ENCODE results near the gene PDC. TPM values are rescaled to one million over a fixed set of nuclear protein-coding genes. Genes with fewer than 3 reads are reported as not detected.

Gene PDC
- total RNA-seq, 1 experiment from 2014 or later, result not detected

- no peak for ATAC-seq
- no peak overlapping the region for H3K4me3 ChIP-seq (ENCODE audit: low read depth in 2 of 2, low read length in 2 of 2)
- H3K36me3 ChIP-seq (ENCODE audit: control insufficient read depth, insufficient read depth, low read length), result peaks cover 12% of the 10 kb centered on the region
- no peaks in the 10 kb centered on the region for H3K27me3 ChIP-seq (ENCODE audit: control insufficient read depth, insufficient read depth, low read length)
- no TSS peak for BruUV-seq (replicated peaks)
- no peak overlapping the region for H3K27ac ChIP-seq (ENCODE audit: low read length)
- no peaks in the 10 kb centered on the region for H3K4me1 ChIP-seq (ENCODE audit: control insufficient read depth, insufficient read depth, low read length)
- ChIA-PET CTCF (no interaction called here), POLR2A (interaction anchor here (0.6 kb wide), 1 partner anchor 11 kb away, joined by 4 read pairs; no protein-coding TSS in a partner anchor)
- no peak for TF ChIP-seq TCF7L2 (IDR thresholded peaks at IDR 0.05; ENCODE audit: low read depth, low read length)
- TF ChIP-seq POLR2AphosphoS5 (IDR thresholded peaks at IDR 0.05; ENCODE audit: low read depth, low read length), result no peak
- no peak for TF ChIP-seq SIN3A (IDR thresholded peaks at IDR 0.05; ENCODE audit: borderline replicate concordance, insufficient read depth, low read depth, low read length)
- no peak for TF ChIP-seq CTCF (IDR thresholded peaks at IDR 0.05)
- TF ChIP-seq REST (IDR thresholded peaks at IDR 0.05; ENCODE audit: insufficient read depth in 1 of 2, low read depth in 2 of 2, low read length in 1 of 2), result no peak
- in situ Hi-C loops (cut with HindIII; ENCODE audit: low pct_unique_long_range_greater_than_20kb, low sequenced_read_pairs), result no loop called here
- no peak for DNase-seq (ENCODE audit: low read depth, low spot score)
- no peaks in the 10 kb centered on the region for H3K9me3 ChIP-seq (ENCODE audit: control insufficient read depth, insufficient read depth, low read depth, low read length)
- intact Hi-C loops (cut with micrococcal nuclease; ENCODE audit: unreplicated experiment), result no loop called here
Observed at GRCh38 chr1:186421446-186421845, 39.5 kb downstream of the PDC start.

GRCh38 chr1:186420923-186421322, 40.0 kb downstream of the PDC start:
- intact Hi-C loops (cut with micrococcal nuclease; ENCODE audit: unreplicated experiment) (no loop called here), in situ Hi-C loops (cut with HindIII; ENCODE audit: low pct_unique_long_range_greater_than_20kb, low sequenced_read_pairs) (no loop called here)
- ChIA-PET POLR2A (no interaction called here), CTCF (no interaction called here)
- H3K27ac ChIP-seq (ENCODE audit: low read length), result no peak overlapping the region
- no TSS peak for BruUV-seq (replicated peaks)
- no peaks in the 10 kb centered on the region for H3K27me3 ChIP-seq (ENCODE audit: control insufficient read depth, insufficient read depth, low read length)
- no peak overlapping the region for H3K4me3 ChIP-seq (ENCODE audit: low read depth in 2 of 2, low read length in 2 of 2)
- no peak for TF ChIP-seq REST (IDR thresholded peaks at IDR 0.05; ENCODE audit: insufficient read depth in 1 of 2, low read depth in 2 of 2, low read length in 1 of 2)
- TF ChIP-seq POLR2AphosphoS5 (IDR thresholded peaks at IDR 0.05; ENCODE audit: low read depth, low read length), result no peak
- no peak for TF ChIP-seq TCF7L2 (IDR thresholded peaks at IDR 0.05; ENCODE audit: low read depth, low read length)
- TF ChIP-seq CTCF (IDR thresholded peaks at IDR 0.05), result no peak
- TF ChIP-seq SIN3A (IDR thresholded peaks at IDR 0.05; ENCODE audit: borderline replicate concordance, insufficient read depth, low read depth, low read length), result no peak
- DNase-seq (ENCODE audit: low read depth, low spot score) (no peak), ATAC-seq (no peak)
- no peaks in the 10 kb centered on the region for H3K4me1 ChIP-seq (ENCODE audit: control insufficient read depth, insufficient read depth, low read length)
- no peaks in the 10 kb centered on the region for H3K9me3 ChIP-seq (ENCODE audit: control insufficient read depth, insufficient read depth, low read depth, low read length)
- peaks cover 12% of the 10 kb centered on the region for H3K36me3 ChIP-seq (ENCODE audit: control insufficient read depth, insufficient read depth, low read length)

Data from Panc1 (cell line).